Superior temporal gyrus (tissue), 1 donor: ENCODE results near the gene RBBP6.
A peak's percentile ranks its signal among the peaks of the same experiment; 100 is the strongest.
"Not testable (repeated sequence)": the region's sequence is repeated elsewhere in the genome, so short reads cannot be mapped to it uniquely, and the experiment has no call there.

Source experiments
- DNase-seq: peaks from one replicate; pipeline ENCODE4 v3.0.0-alpha.2; 2016; ENCODE audit errors: extremely low spot score

Gene RBBP6

GRCh38 chr16:24539295-24539849 is at the start of gene RBBP6:
Gene RBBP6 (plus strand): TSS chr16:24539566. CDS start chr16:24540627, 1,061 bp downstream.
- peak; percentile 98 for DNase-seq

GRCh38 chr16:24490866-24491265 is 48.5 kb upstream of the RBBP6 start:
- DNase-seq = no peak

GRCh38 chr16:24491731-24492130 is 47.6 kb upstream of the RBBP6 start:
- no peak for DNase-seq

GRCh38 chr16:24493821-24494220 is 45.5 kb upstream of the RBBP6 start:
- DNase-seq = no peak

GRCh38 chr16:24495207-24495606 is 44.2 kb upstream of the RBBP6 start:
- DNase-seq = not testable (repeated sequence)

GRCh38 chr16:24497440-24497839 is 41.9 kb upstream of the RBBP6 start:
- DNase-seq = no peak

- peak; percentile 78 for DNase-seq
These were observed 40.1 kb upstream of the RBBP6 start for GRCh38 chr16:24499193-24499814.

- DNase-seq = peak; percentile 87
These were observed 34.7 kb upstream of the RBBP6 start for GRCh38 chr16:24504472-24505345.

- DNase-seq = no peak
These were observed 33.4 kb upstream of the RBBP6 start for GRCh38 chr16:24505959-24506358.

- DNase-seq = no peak
These were observed 31.3 kb upstream of the RBBP6 start for GRCh38 chr16:24507959-24508480.

- DNase-seq = no peak
These were observed 30.8 kb upstream of the RBBP6 start for GRCh38 chr16:24508614-24509013.

- DNase-seq = no peak
These were observed 29.8 kb upstream of the RBBP6 start for GRCh38 chr16:24509536-24509935.

GRCh38 chr16:24511174-24511573 is 28.2 kb upstream of the RBBP6 start:
- no peak for DNase-seq

- DNase-seq = no peak
These were observed 27.6 kb upstream of the RBBP6 start for GRCh38 chr16:24511792-24512191.

GRCh38 chr16:24514096-24514495 is 25.3 kb upstream of the RBBP6 start:
- no peak for DNase-seq

GRCh38 chr16:24515186-24515585 is 24.2 kb upstream of the RBBP6 start:
- no peak for DNase-seq

- DNase-seq = peak; percentile 95
These were observed 22.3 kb upstream of the RBBP6 start for GRCh38 chr16:24516900-24517669.

- no peak for DNase-seq
These were observed 20.9 kb upstream of the RBBP6 start for GRCh38 chr16:24518498-24518897.

- no peak for DNase-seq
These were observed 18.4 kb upstream of the RBBP6 start for GRCh38 chr16:24520983-24521382.

- no peak for DNase-seq
These were observed 16.6 kb upstream of the RBBP6 start for GRCh38 chr16:24522751-24523150.

- DNase-seq = no peak
These were observed 15.8 kb upstream of the RBBP6 start for GRCh38 chr16:24523569-24523968.
